Neural cell (in vitro differentiated cells): ENCODE measurements around the gene BST2.

Experiments
- EZH2 ChIP-seq: fragments of 200-600, 300-800 bp; shearing (Covaris generic), sonication (generic); IDR thresholded peaks from 2 replicates; pipeline ENCODE4 v1.6.1; 2014; ENCODE audit warnings: antibody characterized with exemption, low read length, borderline replicate concordance, mild to moderate bottlenecking; ENCODE audit not compliant: insufficient read depth, poor library complexity, severe bottlenecking
- POLR2AphosphoS5 ChIP-seq: IDR thresholded peaks from 2 replicates; pipeline ENCODE4 v1.6.1; 2012
- TAF1 ChIP-seq: IDR thresholded peaks from 2 replicates; pipeline ENCODE4 v1.6.1; 2012; ENCODE audit warnings: low read depth
- TF ChIP-seq, protein P1 (sequence below): fragments of 450-650 bp; IDR thresholded peaks from 2 replicates; pipeline ENCODE4 v1.5.1; 2014; ENCODE audit warnings: antibody characterized with exemption, mild to moderate bottlenecking, moderate library complexity; ENCODE audit not compliant: poor library complexity, severe bottlenecking
- TF ChIP-seq, protein P2 (sequence below): IDR thresholded peaks from 2 replicates; pipeline ENCODE4 v1.6.1; 2012; ENCODE audit warnings: borderline replicate concordance

DNA sequence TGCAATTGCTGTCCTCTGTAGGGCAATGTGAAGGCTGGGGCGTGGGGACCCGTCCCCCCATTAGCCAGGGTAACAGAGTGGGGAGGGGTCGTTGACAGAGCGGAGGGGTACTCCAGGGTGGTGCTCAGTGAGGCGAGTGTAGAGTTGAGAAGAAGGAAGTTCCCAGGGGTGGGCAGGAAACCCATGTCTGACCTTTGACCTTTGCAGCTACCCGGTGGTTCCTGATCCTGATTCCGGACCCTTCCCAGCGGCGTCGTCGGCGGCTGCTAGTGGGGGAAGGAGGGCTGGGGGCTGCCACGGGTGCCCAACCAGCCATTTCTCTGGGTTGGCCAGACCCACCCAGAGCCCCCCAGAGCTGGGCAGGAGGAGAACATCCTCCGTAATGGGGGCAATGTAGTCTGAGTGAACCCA is 26.2 kb downstream of the BST2 start:
- TF ChIP-seq POLR2AphosphoS5 (no peak), EZH2 (no peak), TAF1 (no peak)
- TF ChIP-seq, protein P1, sequence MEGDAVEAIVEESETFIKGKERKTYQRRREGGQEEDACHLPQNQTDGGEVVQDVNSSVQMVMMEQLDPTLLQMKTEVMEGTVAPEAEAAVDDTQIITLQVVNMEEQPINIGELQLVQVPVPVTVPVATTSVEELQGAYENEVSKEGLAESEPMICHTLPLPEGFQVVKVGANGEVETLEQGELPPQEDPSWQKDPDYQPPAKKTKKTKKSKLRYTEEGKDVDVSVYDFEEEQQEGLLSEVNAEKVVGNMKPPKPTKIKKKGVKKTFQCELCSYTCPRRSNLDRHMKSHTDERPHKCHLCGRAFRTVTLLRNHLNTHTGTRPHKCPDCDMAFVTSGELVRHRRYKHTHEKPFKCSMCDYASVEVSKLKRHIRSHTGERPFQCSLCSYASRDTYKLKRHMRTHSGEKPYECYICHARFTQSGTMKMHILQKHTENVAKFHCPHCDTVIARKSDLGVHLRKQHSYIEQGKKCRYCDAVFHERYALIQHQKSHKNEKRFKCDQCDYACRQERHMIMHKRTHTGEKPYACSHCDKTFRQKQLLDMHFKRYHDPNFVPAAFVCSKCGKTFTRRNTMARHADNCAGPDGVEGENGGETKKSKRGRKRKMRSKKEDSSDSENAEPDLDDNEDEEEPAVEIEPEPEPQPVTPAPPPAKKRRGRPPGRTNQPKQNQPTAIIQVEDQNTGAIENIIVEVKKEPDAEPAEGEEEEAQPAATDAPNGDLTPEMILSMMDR = no peak
- TF ChIP-seq, protein P2, sequence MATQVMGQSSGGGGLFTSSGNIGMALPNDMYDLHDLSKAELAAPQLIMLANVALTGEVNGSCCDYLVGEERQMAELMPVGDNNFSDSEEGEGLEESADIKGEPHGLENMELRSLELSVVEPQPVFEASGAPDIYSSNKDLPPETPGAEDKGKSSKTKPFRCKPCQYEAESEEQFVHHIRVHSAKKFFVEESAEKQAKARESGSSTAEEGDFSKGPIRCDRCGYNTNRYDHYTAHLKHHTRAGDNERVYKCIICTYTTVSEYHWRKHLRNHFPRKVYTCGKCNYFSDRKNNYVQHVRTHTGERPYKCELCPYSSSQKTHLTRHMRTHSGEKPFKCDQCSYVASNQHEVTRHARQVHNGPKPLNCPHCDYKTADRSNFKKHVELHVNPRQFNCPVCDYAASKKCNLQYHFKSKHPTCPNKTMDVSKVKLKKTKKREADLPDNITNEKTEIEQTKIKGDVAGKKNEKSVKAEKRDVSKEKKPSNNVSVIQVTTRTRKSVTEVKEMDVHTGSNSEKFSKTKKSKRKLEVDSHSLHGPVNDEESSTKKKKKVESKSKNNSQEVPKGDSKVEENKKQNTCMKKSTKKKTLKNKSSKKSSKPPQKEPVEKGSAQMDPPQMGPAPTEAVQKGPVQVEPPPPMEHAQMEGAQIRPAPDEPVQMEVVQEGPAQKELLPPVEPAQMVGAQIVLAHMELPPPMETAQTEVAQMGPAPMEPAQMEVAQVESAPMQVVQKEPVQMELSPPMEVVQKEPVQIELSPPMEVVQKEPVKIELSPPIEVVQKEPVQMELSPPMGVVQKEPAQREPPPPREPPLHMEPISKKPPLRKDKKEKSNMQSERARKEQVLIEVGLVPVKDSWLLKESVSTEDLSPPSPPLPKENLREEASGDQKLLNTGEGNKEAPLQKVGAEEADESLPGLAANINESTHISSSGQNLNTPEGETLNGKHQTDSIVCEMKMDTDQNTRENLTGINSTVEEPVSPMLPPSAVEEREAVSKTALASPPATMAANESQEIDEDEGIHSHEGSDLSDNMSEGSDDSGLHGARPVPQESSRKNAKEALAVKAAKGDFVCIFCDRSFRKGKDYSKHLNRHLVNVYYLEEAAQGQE = no peak
